ENCODE measurements around the gene SYT1. TPM values are rescaled to one million over a fixed set of nuclear protein-coding genes. Genes with fewer than 3 reads are reported as not detected.

Gene SYT1
- total RNA-seq, 2 experiments from 2014 or later: not detected

DNA sequence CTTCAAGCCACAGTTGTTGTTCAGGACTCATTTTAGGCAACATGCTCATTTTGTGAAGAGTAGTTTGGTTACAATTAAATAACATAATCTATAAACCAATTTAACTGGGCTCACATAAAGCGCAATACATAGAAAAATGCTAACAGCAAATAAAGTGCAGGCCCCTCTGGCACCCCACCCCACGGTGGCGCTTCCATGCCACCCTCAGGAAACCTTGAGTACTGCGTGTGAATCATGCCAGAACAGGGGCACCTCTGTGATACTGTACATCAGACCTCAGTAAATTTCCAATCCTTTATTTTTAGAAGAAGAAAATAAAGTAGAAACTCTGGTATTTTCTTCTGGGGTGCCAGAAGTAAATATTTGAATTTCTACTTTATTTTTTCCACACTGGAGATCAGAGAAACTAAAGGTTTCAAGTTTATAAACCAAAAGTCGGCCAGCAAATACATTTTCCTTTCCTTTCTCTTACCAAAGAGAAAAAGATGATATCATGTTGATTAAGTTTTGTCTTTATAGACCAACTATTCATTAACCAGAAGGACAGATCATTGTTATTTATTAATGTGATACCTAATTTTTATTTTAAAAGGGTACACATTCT, 509.4 kb downstream of the SYT1 start:
- no peak overlapping the region for H3K4me3 Mint-ChIP-seq
- intact Hi-C loops (cut with DNase I, micrococcal nuclease): loop anchor here in 1 of 2 experiments (5.0 kb wide), 1 partner anchor 1227 kb away; no protein-coding TSS in a partner anchor
- no peaks in the 10 kb centered on the region for H3K36me3 Mint-ChIP-seq (ENCODE audit: low read depth)
- H3K4me1 Mint-ChIP-seq: no peaks in the 10 kb centered on the region
- H3K27me3 Mint-ChIP-seq: no peaks in the 10 kb centered on the region
- DNase-seq (peak; percentile 34), ATAC-seq (no peak)
- H3K9me3 Mint-ChIP-seq (ENCODE audit: low read depth): no peaks in the 10 kb centered on the region
- H3K27ac Mint-ChIP-seq: no peak overlapping the region
- ChIA-PET POLR2A (no interaction called here), CTCF (interaction anchor here (0.9 to 1.6 kb wide), 2 partner anchors 15 to 27 kb away, joined by 4 to 6 read pairs; no protein-coding TSS in a partner anchor)

DNA sequence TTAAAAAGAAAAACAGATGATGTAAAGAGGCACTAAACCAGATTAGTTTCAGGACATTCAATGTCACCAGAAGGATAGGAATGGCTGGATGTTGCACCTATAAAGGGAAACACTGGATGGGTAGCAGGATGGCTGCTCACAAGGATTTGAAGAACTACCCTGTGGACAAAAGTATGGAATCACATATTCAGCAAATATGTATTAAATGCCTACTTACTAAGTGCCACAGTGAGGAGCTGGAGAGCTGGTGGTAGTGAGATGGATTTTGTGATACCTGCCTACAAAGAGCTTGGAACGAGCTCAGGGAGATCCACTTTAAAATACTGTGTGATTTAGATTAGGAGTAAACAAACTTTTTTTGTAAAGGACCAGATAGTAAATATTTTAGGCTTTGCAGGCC, 510.0 kb downstream of the SYT1 start:
- CTCF ChIA-PET: no interaction called here
- Mint-ChIP-seq H3K27ac (no peak overlapping the region), H3K36me3 (ENCODE audit: low read depth) (no peaks in the 10 kb centered on the region), H3K9me3 (ENCODE audit: low read depth) (no peaks in the 10 kb centered on the region), H3K4me1 (no peaks in the 10 kb centered on the region), H3K4me3 (no peak overlapping the region), H3K27me3 (no peaks in the 10 kb centered on the region)
- ATAC-seq (no peak), DNase-seq (no peak)
- intact Hi-C loops (cut with DNase I, micrococcal nuclease): loop anchor here in 1 of 2 experiments (5.0 kb wide), 1 partner anchor 1227 kb away; no protein-coding TSS in a partner anchor
- POLR2A ChIA-PET: no interaction called here

DNA sequence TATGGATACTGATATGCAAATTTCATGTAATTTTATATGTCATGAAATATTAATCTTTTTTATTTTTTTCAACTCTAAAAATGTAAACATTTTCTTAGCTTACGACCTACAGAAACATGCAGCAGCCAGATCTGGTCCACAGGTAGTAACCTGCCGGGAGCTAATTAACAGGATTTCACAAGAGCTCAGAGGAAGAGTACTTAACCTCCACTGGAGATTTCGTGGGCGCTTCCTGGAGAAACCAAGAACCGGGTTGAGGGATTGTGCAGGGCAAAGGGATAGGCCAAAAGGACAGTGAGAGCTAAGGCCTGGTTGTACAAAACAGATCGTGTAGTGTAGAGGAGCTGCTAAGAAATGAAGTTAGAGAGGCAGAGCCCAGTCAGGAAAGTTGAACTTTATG, 510.5 kb downstream of the SYT1 start:
- ATAC-seq (no peak), DNase-seq (no peak)
- no peaks in the 10 kb centered on the region for H3K36me3 Mint-ChIP-seq (ENCODE audit: low read depth)
- no peak overlapping the region for H3K4me3 Mint-ChIP-seq
- H3K27ac Mint-ChIP-seq: no peak overlapping the region
- ChIA-PET CTCF (no interaction called here), POLR2A (no interaction called here)
- no peaks in the 10 kb centered on the region for H3K9me3 Mint-ChIP-seq (ENCODE audit: low read depth)
- intact Hi-C loops (cut with DNase I, micrococcal nuclease): no loop called here
- no peaks in the 10 kb centered on the region for H3K27me3 Mint-ChIP-seq
- H3K4me1 Mint-ChIP-seq: no peaks in the 10 kb centered on the region

DNA sequence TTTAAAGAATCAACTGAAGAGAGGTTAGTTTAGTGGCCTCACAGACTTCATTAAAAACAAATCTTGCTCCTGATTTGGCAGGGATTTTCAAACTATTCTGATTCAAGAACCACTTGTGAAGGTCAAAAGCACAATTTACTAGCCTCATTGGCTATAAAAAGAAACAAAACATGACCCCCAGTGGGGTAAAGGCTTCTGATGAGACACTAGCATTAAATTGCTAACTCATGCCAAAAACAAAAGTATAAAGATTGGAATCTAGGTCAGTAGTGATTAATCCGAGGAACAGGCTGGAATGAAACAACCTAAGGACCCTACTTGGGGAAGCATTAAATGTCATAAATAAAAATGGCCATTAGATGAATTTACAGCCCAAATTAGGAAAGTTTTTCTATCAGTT, 513.9 kb downstream of the SYT1 start:
- H3K27me3 Mint-ChIP-seq: no peaks in the 10 kb centered on the region
- intact Hi-C loops (cut with DNase I, micrococcal nuclease): no loop called here
- DNase-seq (no peak), ATAC-seq (no peak)
- H3K4me1 Mint-ChIP-seq: no peaks in the 10 kb centered on the region
- no peaks in the 10 kb centered on the region for H3K9me3 Mint-ChIP-seq (ENCODE audit: low read depth)
- H3K36me3 Mint-ChIP-seq (ENCODE audit: low read depth): no peaks in the 10 kb centered on the region
- CTCF ChIA-PET: no interaction called here
- POLR2A ChIA-PET: no interaction called here
- H3K27ac Mint-ChIP-seq: no peak overlapping the region
- H3K4me3 Mint-ChIP-seq: no peak overlapping the region

DNA sequence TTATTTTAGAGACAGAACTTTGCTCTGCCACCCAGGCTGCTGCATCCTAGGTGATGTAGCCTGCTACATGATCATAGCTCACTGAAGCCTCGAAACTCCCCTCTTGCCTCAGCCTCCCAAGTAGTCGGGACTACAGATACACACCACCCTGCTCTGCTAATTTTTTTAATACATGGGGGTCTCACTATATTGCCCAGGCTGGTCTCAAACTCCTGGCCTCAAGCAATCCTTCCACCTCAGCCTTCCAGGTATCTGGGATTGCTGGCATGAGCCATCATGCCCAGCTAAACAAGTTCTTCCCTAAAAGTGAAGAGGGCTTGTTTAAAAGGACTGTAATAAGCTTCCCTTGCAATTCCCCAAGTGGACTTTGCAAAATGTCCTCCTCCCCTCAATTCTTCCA, 515.8 kb downstream of the SYT1 start:
- POLR2A ChIA-PET: no interaction called here
- H3K9me3 Mint-ChIP-seq (ENCODE audit: low read depth): no peaks in the 10 kb centered on the region
- no peaks in the 10 kb centered on the region for H3K4me1 Mint-ChIP-seq
- intact Hi-C loops (cut with DNase I, micrococcal nuclease): no loop called here
- CTCF ChIA-PET: interaction anchor here (0.6 kb wide), 1 partner anchor 625 kb away, joined by 3 read pairs; no protein-coding TSS in a partner anchor
- no peaks in the 10 kb centered on the region for H3K27me3 Mint-ChIP-seq
- H3K27ac Mint-ChIP-seq: no peak overlapping the region
- no peaks in the 10 kb centered on the region for H3K36me3 Mint-ChIP-seq (ENCODE audit: low read depth)
- H3K4me3 Mint-ChIP-seq: no peak overlapping the region
- DNase-seq (no peak), ATAC-seq (no peak)

DNA sequence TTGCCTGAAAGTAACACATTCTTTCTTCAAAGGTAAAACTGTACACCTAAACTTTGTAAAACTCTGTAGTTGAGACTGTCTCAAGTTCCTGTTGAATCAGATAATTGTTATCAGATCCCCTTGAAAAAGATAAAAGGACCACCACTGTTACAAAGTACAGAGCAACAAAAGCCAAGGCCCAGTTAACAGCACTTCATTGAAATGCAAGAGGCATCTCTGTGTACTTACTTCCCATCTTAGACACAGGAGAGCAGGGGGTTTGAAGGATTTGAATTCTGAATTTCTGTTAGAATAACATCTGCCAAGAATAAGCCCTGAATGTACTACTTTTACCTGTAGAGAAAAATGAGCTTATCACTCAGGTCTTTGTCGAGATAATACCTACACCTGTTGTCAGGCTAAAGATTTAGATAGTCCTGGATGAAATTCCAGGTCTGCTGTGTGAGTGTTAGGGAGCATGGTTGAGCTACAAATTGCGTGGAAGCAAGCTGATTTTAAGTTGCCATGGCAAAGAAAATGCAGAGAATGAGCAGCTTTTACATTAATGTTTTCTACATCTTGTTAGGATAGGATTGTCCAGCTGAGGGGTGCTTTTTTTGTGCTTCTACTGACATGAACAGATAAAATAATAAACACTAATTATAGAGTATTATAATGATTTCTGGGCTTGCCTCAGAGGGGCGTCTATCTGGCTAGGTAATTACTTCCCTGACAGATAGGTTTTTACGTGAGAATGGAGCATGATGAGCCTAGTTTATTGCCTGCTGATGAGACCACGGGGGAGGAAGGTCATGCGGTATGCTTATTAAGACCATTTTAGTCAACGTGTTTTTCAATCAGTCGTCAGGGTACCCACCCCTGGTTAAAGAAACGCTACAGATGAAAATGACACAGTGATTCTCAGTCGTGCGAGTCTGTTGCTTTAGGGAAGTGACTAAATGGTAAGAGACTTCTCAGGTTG, 517.0 kb downstream of the SYT1 start:
- Mint-ChIP-seq H3K36me3 (ENCODE audit: low read depth) (no peaks in the 10 kb centered on the region), H3K27me3 (no peaks in the 10 kb centered on the region), H3K4me3 (no peak overlapping the region), H3K27ac (no peak overlapping the region), H3K9me3 (ENCODE audit: low read depth) (no peaks in the 10 kb centered on the region), H3K4me1 (no peaks in the 10 kb centered on the region)
- DNase-seq: no peak
- intact Hi-C loops (cut with DNase I, micrococcal nuclease): no loop called here
- POLR2A ChIA-PET: no interaction called here
- CTCF ChIA-PET: interaction anchor here (0.6 kb wide), 1 partner anchor 635 kb away, joined by 4 read pairs; no protein-coding TSS in a partner anchor
- no peak for ATAC-seq

DNA sequence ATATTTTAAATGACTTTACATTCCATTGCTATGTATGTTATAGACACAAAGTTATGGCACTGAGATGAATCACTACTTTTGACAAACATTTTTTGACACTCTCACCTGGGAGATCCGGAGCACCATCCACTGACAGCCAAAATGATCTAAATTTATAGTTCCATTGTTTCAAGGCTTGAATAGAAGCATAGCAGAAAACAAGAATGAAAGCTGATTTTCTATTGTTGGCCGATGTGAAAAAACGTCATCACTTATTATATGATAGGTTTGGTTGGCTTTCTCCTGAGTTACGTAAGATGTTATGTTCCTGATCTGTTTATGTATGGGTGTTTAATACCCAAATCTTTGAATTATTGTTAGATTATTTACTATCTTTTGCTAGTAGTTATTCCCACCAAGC, 520.0 kb downstream of the SYT1 start:
- POLR2A ChIA-PET: no interaction called here
- no peak overlapping the region for H3K27ac Mint-ChIP-seq
- H3K9me3 Mint-ChIP-seq (ENCODE audit: low read depth): no peaks in the 10 kb centered on the region
- ATAC-seq (no peak), DNase-seq (no peak)
- CTCF ChIA-PET: no interaction called here
- no peak overlapping the region for H3K4me3 Mint-ChIP-seq
- H3K27me3 Mint-ChIP-seq: no peaks in the 10 kb centered on the region
- intact Hi-C loops (cut with DNase I, micrococcal nuclease): no loop called here
- no peaks in the 10 kb centered on the region for H3K4me1 Mint-ChIP-seq
- no peaks in the 10 kb centered on the region for H3K36me3 Mint-ChIP-seq (ENCODE audit: low read depth)

DNA sequence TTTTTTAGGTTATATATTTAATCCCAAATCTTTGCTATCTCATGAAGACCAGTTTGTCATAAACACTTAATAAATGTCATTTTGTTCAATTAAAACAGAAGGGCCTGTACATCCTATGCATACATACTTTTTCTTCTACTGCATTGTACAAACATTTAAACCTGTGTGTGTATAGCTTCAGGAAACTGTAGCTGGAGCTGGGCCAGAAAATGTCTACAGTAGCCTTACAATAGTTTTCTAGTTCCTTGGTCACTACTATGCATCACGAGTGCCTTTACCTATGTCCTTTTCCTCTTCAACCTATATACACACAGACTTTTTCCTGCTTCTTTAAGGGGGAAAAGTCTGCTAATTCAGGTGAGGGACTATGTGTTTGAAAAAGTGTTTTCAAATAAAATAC, 523.4 kb downstream of the SYT1 start:
- ChIA-PET POLR2A (no interaction called here), CTCF (no interaction called here)
- Mint-ChIP-seq H3K9me3 (ENCODE audit: low read depth) (no peaks in the 10 kb centered on the region), H3K4me3 (no peak overlapping the region), H3K27me3 (no peaks in the 10 kb centered on the region), H3K4me1 (no peaks in the 10 kb centered on the region), H3K36me3 (ENCODE audit: low read depth) (no peaks in the 10 kb centered on the region), H3K27ac (no peak overlapping the region)
- no peak for DNase-seq
- intact Hi-C loops (cut with DNase I, micrococcal nuclease): no loop called here
- ATAC-seq: no peak

DNA sequence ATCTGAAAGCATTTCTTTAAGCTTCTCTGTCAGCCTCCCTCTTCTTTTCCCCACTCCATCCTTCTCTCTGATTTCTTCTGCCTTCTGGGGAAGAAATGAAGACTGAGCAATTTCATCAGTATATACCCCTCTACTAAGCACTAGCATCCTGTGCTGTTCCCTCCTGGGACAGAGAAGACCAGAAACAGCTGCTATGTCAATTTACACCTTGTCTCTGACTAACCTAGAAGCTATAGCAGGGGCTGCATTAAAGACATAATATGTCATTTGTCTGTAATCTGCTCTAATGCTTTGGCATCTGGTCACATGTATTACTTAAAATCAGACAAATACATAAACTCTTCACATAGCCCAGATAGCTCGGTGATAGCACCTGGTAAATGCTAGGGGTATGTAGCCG, 529.3 kb downstream of the SYT1 start:
- ChIA-PET POLR2A (no interaction called here), CTCF (no interaction called here)
- intact Hi-C loops (cut with DNase I, micrococcal nuclease): no loop called here
- no peaks in the 10 kb centered on the region for H3K36me3 Mint-ChIP-seq (ENCODE audit: low read depth)
- no peaks in the 10 kb centered on the region for H3K27me3 Mint-ChIP-seq
- no peaks in the 10 kb centered on the region for H3K4me1 Mint-ChIP-seq
- no peak for DNase-seq
- H3K27ac Mint-ChIP-seq: no peak overlapping the region
- no peaks in the 10 kb centered on the region for H3K9me3 Mint-ChIP-seq (ENCODE audit: low read depth)
- no peak overlapping the region for H3K4me3 Mint-ChIP-seq
- ATAC-seq: no peak

DNA sequence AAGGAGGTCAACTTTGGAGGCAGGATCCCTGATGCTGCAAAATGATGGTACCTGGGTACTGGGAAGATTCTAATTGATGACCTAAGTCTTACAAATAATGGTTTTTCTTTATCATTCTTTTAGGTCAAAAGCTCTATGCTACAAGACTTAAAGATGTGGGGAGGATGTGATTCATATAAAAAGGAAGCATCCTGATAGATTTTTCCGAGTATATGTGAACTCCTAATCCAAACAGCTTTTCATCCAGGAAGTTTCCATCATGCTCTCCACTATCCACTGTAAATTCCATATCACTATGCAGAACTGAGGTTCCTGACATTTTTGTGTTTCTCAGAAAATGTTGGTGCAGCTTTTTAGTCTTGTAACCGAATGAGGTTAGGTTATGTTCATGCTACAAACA, 533.0 kb downstream of the SYT1 start:
- CTCF ChIA-PET: no interaction called here
- Mint-ChIP-seq H3K36me3 (ENCODE audit: low read depth) (no peaks in the 10 kb centered on the region), H3K27me3 (no peaks in the 10 kb centered on the region), H3K9me3 (ENCODE audit: low read depth) (no peaks in the 10 kb centered on the region), H3K4me1 (no peaks in the 10 kb centered on the region), H3K4me3 (no peak overlapping the region), H3K27ac (no peak overlapping the region)
- POLR2A ChIA-PET: no interaction called here
- intact Hi-C loops (cut with DNase I, micrococcal nuclease): no loop called here
- DNase-seq (no peak), ATAC-seq (no peak)

DNA sequence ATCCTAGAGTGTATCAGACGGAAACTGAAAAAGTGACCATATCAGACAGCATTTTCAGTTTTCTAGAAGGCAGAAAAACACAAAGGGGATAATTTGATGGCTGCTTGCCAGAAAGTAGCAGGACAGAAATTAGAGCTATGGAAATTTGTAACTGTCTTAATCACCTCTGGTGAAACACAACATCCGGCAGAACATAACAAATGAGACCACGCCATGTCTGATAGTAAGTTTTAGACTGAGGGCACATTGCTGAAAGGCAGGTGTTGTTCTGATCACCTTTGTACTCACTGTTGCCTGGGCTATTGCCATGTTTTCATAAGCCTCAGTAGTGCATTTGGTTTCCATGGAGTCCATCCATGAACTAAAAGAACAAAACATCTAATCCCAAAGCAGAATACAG, 535.9 kb downstream of the SYT1 start:
- DNase-seq (no peak), ATAC-seq (no peak)
- H3K4me1 Mint-ChIP-seq: no peaks in the 10 kb centered on the region
- H3K27ac Mint-ChIP-seq: no peak overlapping the region
- CTCF ChIA-PET: no interaction called here
- POLR2A ChIA-PET: no interaction called here
- H3K9me3 Mint-ChIP-seq (ENCODE audit: low read depth): no peaks in the 10 kb centered on the region
- H3K36me3 Mint-ChIP-seq (ENCODE audit: low read depth): no peaks in the 10 kb centered on the region
- H3K27me3 Mint-ChIP-seq: no peaks in the 10 kb centered on the region
- intact Hi-C loops (cut with DNase I, micrococcal nuclease): no loop called here
- H3K4me3 Mint-ChIP-seq: no peak overlapping the region

DNA sequence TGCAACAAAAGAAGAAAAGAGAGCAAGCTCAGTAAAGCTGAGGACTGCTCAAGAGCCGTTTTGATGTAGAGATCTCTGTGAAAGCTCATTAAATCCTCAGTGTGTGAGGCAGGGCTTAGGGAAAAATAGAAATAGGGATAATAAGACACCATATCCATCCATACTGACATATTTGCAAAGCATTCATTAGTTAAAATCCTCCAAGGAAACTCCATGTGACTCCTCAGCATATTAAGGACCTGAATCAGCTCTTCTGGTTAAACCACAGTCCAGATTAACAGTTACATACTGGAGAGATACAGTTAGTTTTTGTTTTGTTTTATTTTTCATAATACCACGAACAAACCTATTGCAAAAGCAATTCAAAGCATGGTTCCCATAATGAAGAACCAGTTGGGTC, 538.0 kb downstream of the SYT1 start:
- POLR2A ChIA-PET: no interaction called here
- no peaks in the 10 kb centered on the region for H3K9me3 Mint-ChIP-seq (ENCODE audit: low read depth)
- no peak for ATAC-seq
- CTCF ChIA-PET: no interaction called here
- no peak overlapping the region for H3K4me3 Mint-ChIP-seq
- no peak for DNase-seq
- no peaks in the 10 kb centered on the region for H3K4me1 Mint-ChIP-seq
- no peaks in the 10 kb centered on the region for H3K27me3 Mint-ChIP-seq
- no peaks in the 10 kb centered on the region for H3K36me3 Mint-ChIP-seq (ENCODE audit: low read depth)
- H3K27ac Mint-ChIP-seq: no peak overlapping the region
- intact Hi-C loops (cut with DNase I, micrococcal nuclease): no loop called here

Data from activated CD4-positive, alpha-beta T cell treated with anti-CD3 and anti-CD28 coated beads for 36 hours (primary cell).